B cell (primary cell): ENCODE results near the gene HMCN1. TPM values are rescaled to one million over a fixed set of nuclear protein-coding genes. Genes with fewer than 3 reads are reported as not detected.

Source experiments
- ATAC-seq: fragments of 200-7000 bp; cut with Tn5 transposase; one replicate; pipeline ENCODE4 v1.10.0; 2021; ENCODE audit warnings: low read depth, mild to moderate bottlenecking, moderate number of reproducible peaks, moderate library complexity
- CTCF ChIA-PET: fragments of 350-600 bp; sonication (Branson Sonifier 250); formaldehyde crosslinking; loops from one replicate; lab custom pipeline; 2021; ENCODE audit warnings: antibody characterized with exemption, inconsistent platforms; lab: Charles Lee
- POLR2A ChIA-PET: fragments of 350-600 bp; sonication (Branson Sonifier 250); formaldehyde crosslinking; loops from one replicate; lab custom pipeline; 2021; ENCODE audit warnings: antibody characterized with exemption; lab: Charles Lee
- DNase-seq: peaks from one replicate; pipeline ENCODE4 v3.0.0; 2013
- H2AFZ ChIP-seq: 2 replicates; pipeline ENCODE4 v1.6.1; 2012; ENCODE audit warnings: mild to moderate bottlenecking, low read depth, low read length; ENCODE audit not compliant: insufficient read depth, poor library complexity, severe bottlenecking
- H3K27ac ChIP-seq, 2 donors: 1 replicate in 1 of 2; 2 replicates in 1 of 2; pipeline ENCODE4 v1.5.1; 2012 to 2013; ENCODE audit warnings: low read length in 2 of 2, mild to moderate bottlenecking in 2 of 2, moderate library complexity in 1 of 2
- H3K27me3 ChIP-seq, 4 experiments: fragments of 200-600 bp in 1 of 4; sonication (generic) in 1 of 4; replicated peaks in 1 of 4; 1 replicate in 2 of 4; 2 replicates in 2 of 4; pipeline versions ENCODE4 v1.6.1 to v1.7.0; 2013 to 2016; ENCODE audit warnings: low read length in 3 of 4, mild to moderate bottlenecking in 2 of 4, mixed read lengths in 1 of 4, moderate library complexity in 1 of 4; ENCODE audit not compliant: insufficient read depth in 4 of 4, control insufficient read depth in 3 of 4; ENCODE audit errors: control extremely low read depth in 1 of 4
- H3K36me3 ChIP-seq, 2 experiments: replicated peaks in 1 of 2; 1 replicate in 1 of 2; 2 replicates in 1 of 2; pipeline versions ENCODE4 v1.6.1 to v1.7.1; 2013; ENCODE audit warnings: low read length in 1 of 2; ENCODE audit not compliant: insufficient read depth in 2 of 2, control insufficient read depth in 1 of 2; ENCODE audit errors: control extremely low read depth in 1 of 2, extremely low read depth in 1 of 2
- H3K4me1 ChIP-seq, 2 donors: fragments of 200-600 bp in 1 of 2; sonication (generic) in 1 of 2; 1 replicate in 1 of 2; 2 replicates in 1 of 2; pipeline versions ENCODE4 v1.5.1 to v1.6.1; 2013 to 2017; ENCODE audit warnings: low read length in 2 of 2; ENCODE audit not compliant: control insufficient read depth in 2 of 2, insufficient read depth in 2 of 2
- H3K4me2 ChIP-seq: replicated peaks from 2 replicates; pipeline ENCODE3; 2012; ENCODE audit warnings: mild to moderate bottlenecking, low read depth, low read length; ENCODE audit not compliant: poor library complexity, severe bottlenecking
- H3K4me3 ChIP-seq, 5 experiments: fragments of 200-600 bp in 1 of 5; sonication (generic) in 1 of 5; 1 replicate in 3 of 5; 2 replicates in 2 of 5; pipeline versions ENCODE4 v1.5.1 to v1.7.0; 2011 to 2016; ENCODE audit warnings: low read length in 4 of 5, mild to moderate bottlenecking in 4 of 5, low read depth in 2 of 5, control low read depth in 1 of 5, moderate library complexity in 1 of 5; ENCODE audit not compliant: insufficient read depth in 1 of 5; ENCODE audit errors: control extremely low read depth in 1 of 5, extremely low read depth in 1 of 5
- H3K79me2 ChIP-seq: fragments of 200-600 bp; sonication (generic); one replicate; pipeline ENCODE4 v1.6.0; 2016; ENCODE audit warnings: low read length; ENCODE audit not compliant: control insufficient read depth, insufficient read depth
- H3K9ac ChIP-seq: fragments of 200-600 bp; sonication (generic); 2 replicates; pipeline ENCODE4 v1.6.1; 2017; ENCODE audit warnings: mild to moderate bottlenecking, low read length, moderate library complexity
- H3K9me3 ChIP-seq, 3 donors: one replicate each; pipeline versions ENCODE4 v1.6.1 to v1.7.1; 2013; ENCODE audit warnings: low read length in 2 of 3; ENCODE audit not compliant: control insufficient read depth in 2 of 3, insufficient read depth in 1 of 3; ENCODE audit errors: control extremely low read depth in 1 of 3
- H4K20me1 ChIP-seq: 2 replicates; pipeline ENCODE4 v1.6.0; 2012; ENCODE audit warnings: mild to moderate bottlenecking, low read length; ENCODE audit not compliant: insufficient read depth, control insufficient read depth, poor library complexity, severe bottlenecking
- H3K27ac Mint-ChIP-seq: one replicate; pipeline ENCODE4 v1.8.0; 2021; ENCODE audit warnings: mixed read lengths
- H3K27me3 Mint-ChIP-seq: one replicate; pipeline ENCODE4 v1.8.0; 2021; ENCODE audit warnings: mixed read lengths
- H3K4me1 Mint-ChIP-seq: one replicate; pipeline ENCODE4 v1.8.0; 2021; ENCODE audit warnings: mixed read lengths
- H3K4me3 Mint-ChIP-seq: one replicate; pipeline ENCODE4 v1.8.0; 2021; ENCODE audit warnings: mixed read lengths
- H3K9me3 Mint-ChIP-seq: one replicate; pipeline ENCODE4 v1.8.0; 2022; ENCODE audit warnings: mixed read lengths; ENCODE audit not compliant: insufficient read depth
- CTCF ChIP-seq: fragments of 200-600 bp; IDR thresholded peaks from one replicate; pipeline ENCODE4 v1.8.0; 2022; ENCODE audit warnings: antibody characterized with exemption, mild to moderate bottlenecking
- EZH2 ChIP-seq: IDR thresholded peaks from 2 replicates; pipeline ENCODE4 v1.6.1; 2012; ENCODE audit warnings: borderline replicate concordance, low read depth, mild to moderate bottlenecking, moderate library complexity, low read length; ENCODE audit not compliant: insufficient read depth, poor library complexity, severe bottlenecking
- intact Hi-C: fragments of 100-400 bp; cut with micrococcal nuclease; formaldehyde crosslinking; loops from one replicate; pipeline ENCODE4 v1.10.0; 2022
- polyA plus RNA-seq: library from polyadenylated mRNA; depleted of rRNA; stranded (reverse); fragments of >200 nt; gene quantifications from 2 replicates; pipeline ENCODE4 v1.2.3, GENCODE V29; 2012
- total RNA-seq, 2 donors: library from RNA; stranded (reverse); fragments of 120-200 nt in 1 of 2; gene quantifications; 1 replicate in 1 of 2; 2 replicates in 1 of 2; pipeline versions ENCODE4 v1.2.3 to v1.2.4, GENCODE V29; 2013 to 2022

HMCN1 gene
- total and polyA plus RNA-seq, 2 donors (not counting 1 experiment from before 2014, with no cell fraction given): not detected

- ATAC-seq: no peak
These were observed 38.9 kb upstream of the HMCN1 start for GRCh38 chr1:185695299-185695698.

More at GRCh38 chr1:185695299-185695698, 38.9 kb upstream of the HMCN1 start:
- intact Hi-C loops: loop anchor here (1.0 to 2.0 kb wide), 3 partner anchors 92 to 890 kb away; partner anchors contain the start of gene RNF2
- H3K4me2 ChIP-seq: no peak overlapping the region
- no peak overlapping the region for H3K4me3 ChIP-seq
- H3K27me3 ChIP-seq: peaks cover 0 to 8% (median 3%) of the 10 kb centered on the region in 4 experiments
- peaks cover 1 to 4% (median 4%) of the 10 kb centered on the region in 3 donors for H3K9me3 ChIP-seq
- H2AFZ ChIP-seq: peak overlapping the region; percentile 6
- peaks cover 22% of the 10 kb centered on the region for H3K4me1 Mint-ChIP-seq
- peaks cover 28% of the 10 kb centered on the region for H3K27me3 Mint-ChIP-seq
- H4K20me1 ChIP-seq: no peaks in the 10 kb centered on the region
- CTCF ChIA-PET: interaction anchor here (0.6 to 3.0 kb wide), 18 partner anchors 11 to 941 kb away, joined by 3 to 28 read pairs (median 7); partner anchors contain the start of genes EDEM3, IVNS1ABP, SWT1 and TRMT1L
- H3K36me3 ChIP-seq: no peaks in the 10 kb centered on the region
- H3K79me2 ChIP-seq: no peaks in the 10 kb centered on the region
- TF ChIP-seq CTCF (peak; percentile 60), EZH2 (no peak)
- H3K4me1 ChIP-seq: peaks cover 18 to 19% of the 10 kb centered on the region in 2 donors
- no peak overlapping the region for H3K27ac ChIP-seq
- peak; percentile 49 for DNase-seq
- H3K9me3 Mint-ChIP-seq: no peaks in the 10 kb centered on the region
- POLR2A ChIA-PET: no interaction called here
- H3K4me3 Mint-ChIP-seq: no peak overlapping the region
- no peak overlapping the region for H3K9ac ChIP-seq
- peak overlapping the region; percentile 43 for H3K27ac Mint-ChIP-seq
